Right atrium auricular region (tissue), 2 donors: ENCODE results near the gene DEFB125. TPM values are rescaled to one million over a fixed set of nuclear protein-coding genes. Genes with fewer than 3 reads are reported as not detected.
"Not testable (repeated sequence)": the region's sequence is repeated elsewhere in the genome, so short reads cannot be mapped to it uniquely, and the experiment has no call there.

Source experiments
- DNase-seq: peaks from one replicate; pipeline ENCODE4 v3.0.0-alpha.2; 2019; ENCODE audit warnings: low spot score
- H3K27ac ChIP-seq, 2 donors: fragments of 200-600 bp; sonication (generic); 1 replicate in 1 of 2; 2 replicates in 1 of 2; pipeline ENCODE4 v1.5.1; 2016 to 2019
- H3K27me3 ChIP-seq, 2 donors: fragments of 200-600 bp; sonication (generic); one replicate each; pipeline versions ENCODE4 v1.5.1 to v1.6.0; 2017 to 2019
- H3K36me3 ChIP-seq: fragments of 200-600 bp; sonication (generic); one replicate; pipeline ENCODE4 v1.5.1; 2016
- H3K4me1 ChIP-seq, 2 donors: fragments of 200-600 bp; sonication (generic); one replicate each; pipeline versions ENCODE4 v1.5.1 to v1.6.0; 2017 to 2019
- H3K4me3 ChIP-seq, 2 donors: fragments of 200-600 bp; sonication (generic); 1 replicate in 1 of 2; 2 replicates in 1 of 2; pipeline ENCODE4 v1.5.1; 2017 to 2019; ENCODE audit warnings: mild to moderate bottlenecking in 1 of 2, moderate library complexity in 1 of 2
- H3K9me3 ChIP-seq, 2 donors: fragments of 200-600 bp; sonication (generic); one replicate each; pipeline ENCODE4 v1.5.1; 2019
- total RNA-seq, 2 donors: library from RNA; depleted of rRNA; stranded (reverse); fragments of >200 nt; gene quantifications; one replicate each; pipeline ENCODE4 v1.1.0, GENCODE V29; 2016
- TF ChIP-seq, protein P1 (sequence below), 2 donors: fragments of 200-600 bp; sonication (generic); IDR thresholded peaks; one replicate each; pipeline ENCODE4 v1.5.1; 2019; ENCODE audit warnings: antibody characterized with exemption in 2 of 2

The DEFB125 gene
- total RNA-seq, 2 donors from 2014 or later, result not detected

DNA sequence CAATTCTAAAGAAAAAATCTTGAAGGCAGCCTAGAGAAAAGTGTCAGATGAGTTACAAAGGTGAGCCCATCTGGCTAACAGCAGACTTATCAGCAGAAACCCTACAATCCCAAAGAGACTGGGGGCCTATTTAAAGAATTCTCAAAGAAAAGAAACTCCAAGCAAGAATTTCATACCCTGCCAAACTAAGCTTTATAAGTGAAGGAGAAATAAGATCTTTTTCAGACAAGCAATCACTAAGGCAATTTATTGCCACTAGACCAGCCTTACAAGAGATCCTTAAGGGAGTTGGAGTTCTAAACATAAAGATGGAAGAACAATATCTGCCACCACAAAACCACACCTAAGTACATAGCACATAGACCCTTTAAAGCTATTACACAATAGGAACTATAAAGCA, 30.0 kb downstream of the DEFB125 start:
- TF ChIP-seq, protein P1, sequence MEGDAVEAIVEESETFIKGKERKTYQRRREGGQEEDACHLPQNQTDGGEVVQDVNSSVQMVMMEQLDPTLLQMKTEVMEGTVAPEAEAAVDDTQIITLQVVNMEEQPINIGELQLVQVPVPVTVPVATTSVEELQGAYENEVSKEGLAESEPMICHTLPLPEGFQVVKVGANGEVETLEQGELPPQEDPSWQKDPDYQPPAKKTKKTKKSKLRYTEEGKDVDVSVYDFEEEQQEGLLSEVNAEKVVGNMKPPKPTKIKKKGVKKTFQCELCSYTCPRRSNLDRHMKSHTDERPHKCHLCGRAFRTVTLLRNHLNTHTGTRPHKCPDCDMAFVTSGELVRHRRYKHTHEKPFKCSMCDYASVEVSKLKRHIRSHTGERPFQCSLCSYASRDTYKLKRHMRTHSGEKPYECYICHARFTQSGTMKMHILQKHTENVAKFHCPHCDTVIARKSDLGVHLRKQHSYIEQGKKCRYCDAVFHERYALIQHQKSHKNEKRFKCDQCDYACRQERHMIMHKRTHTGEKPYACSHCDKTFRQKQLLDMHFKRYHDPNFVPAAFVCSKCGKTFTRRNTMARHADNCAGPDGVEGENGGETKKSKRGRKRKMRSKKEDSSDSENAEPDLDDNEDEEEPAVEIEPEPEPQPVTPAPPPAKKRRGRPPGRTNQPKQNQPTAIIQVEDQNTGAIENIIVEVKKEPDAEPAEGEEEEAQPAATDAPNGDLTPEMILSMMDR (IDR thresholded peaks at IDR 0.05), result no peak
- Histone ChIP-seq H3K36me3 (no peaks in the 10 kb centered on the region), H3K27me3 (no peaks in the 10 kb centered on the region), H3K27ac (no peak overlapping the region), H3K4me3 (no peak overlapping the region), H3K4me1 (no peaks in the 10 kb centered on the region), H3K9me3 (peaks cover 0 to 14% of the 10 kb centered on the region in 2 donors)
- DNase-seq, result no peak

DNA sequence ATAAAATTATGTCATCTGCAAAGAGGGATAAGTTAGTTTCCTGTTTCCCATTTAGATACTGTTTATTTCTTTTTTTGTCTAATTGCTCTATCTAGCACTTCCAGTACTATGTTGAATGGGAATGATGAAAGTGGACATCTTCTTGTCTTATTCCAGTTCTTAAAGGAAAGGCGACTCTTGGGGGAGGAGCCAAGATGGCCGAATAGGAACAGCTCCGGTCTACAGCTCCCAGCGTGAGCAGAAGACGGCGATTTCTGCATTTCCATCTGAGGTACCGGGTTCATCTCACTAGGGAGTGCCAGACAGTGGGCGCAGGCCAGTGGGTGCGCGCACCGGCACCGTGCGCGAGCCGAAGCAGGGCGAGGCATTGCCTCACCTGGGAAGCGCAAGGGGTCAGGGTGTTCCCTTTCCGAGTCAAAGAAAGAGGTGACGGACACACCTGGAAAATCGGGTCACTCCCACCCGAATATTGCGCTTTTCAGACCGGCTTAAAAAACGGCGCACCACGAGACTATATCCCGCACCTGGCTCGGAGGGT, 42.4 kb downstream of the DEFB125 start:
- not testable (repeated sequence) for H3K27me3 ChIP-seq, H3K27ac ChIP-seq, H3K4me3 ChIP-seq, H3K9me3 ChIP-seq, H3K4me1 ChIP-seq, DNase-seq, H3K36me3 ChIP-seq

DNA sequence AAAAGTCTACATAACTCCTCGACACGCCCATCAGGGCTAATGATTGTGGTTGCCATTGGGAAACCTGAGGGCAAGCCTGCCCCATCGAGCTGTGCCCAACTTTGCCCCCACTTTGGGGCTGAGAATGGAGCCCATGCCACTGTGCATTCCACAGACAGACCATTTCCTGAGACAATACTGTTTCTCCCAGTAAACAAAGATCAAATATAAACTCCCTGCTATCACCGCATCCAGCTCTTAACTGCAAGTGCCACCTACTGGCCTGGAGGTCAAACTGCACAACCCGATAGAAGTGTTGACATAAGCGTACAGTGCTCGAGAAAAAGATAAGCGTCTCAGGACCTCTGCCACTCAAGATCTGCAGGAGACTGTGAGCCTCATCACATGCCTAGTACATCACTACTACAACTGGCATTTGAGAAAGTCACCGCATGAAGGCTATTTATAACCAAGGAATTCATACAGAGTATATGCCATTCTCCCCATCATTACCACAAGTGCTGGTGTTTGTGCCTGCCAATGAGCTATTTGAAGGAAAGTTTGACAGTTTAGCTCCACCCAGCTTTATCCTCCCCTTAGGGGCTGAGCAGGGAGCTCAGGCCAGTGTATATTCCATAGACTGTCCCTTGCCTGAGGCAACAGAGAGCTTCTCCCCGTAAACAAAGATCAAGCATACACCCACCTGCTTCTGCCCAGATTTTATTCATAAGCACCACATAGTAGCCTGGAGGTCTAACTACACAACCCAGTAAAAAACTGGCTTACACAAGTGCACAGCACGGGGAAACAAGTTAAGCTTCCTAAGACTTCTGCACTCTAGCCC, 50.4 kb downstream of the DEFB125 start:
- Histone ChIP-seq H3K27ac (no peak overlapping the region), H3K36me3 (no peaks in the 10 kb centered on the region), H3K9me3 (no peaks in the 10 kb centered on the region), H3K4me3 (no peak overlapping the region), H3K4me1 (no peaks in the 10 kb centered on the region), H3K27me3 (no peaks in the 10 kb centered on the region)
- DNase-seq, result no peak
- TF ChIP-seq, protein P1 (IDR thresholded peaks at IDR 0.05), result no peak

DNA sequence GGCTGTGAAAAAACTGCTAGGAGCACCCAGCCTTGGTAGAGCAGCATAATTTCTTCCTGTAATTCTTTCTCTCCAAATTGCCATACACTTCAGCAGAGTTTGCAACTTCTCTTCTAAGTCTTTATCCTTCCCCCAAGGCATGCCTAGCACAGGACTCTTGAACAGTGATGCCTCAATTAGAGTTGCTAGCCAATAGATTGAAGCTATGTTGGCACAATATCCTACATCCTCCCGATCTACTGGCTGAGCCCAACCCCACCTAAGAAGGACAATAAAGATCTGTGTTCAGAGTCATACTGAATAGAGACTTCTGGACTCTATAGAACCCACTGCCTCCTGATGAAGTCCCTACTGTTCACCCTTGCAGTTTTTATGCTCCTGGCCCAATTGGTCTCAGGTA, 54.8 kb downstream of the DEFB125 start, which contains the start of gene DEFB126:
Gene DEFB126, plus strand, starts transcription at position 301 of the 400 bp plus-strand sequence. Its CDS starts 39 bp downstream, at position 340.
- Histone ChIP-seq H3K4me3 (no peak within 1 kb of the TSS), H3K4me1 (no peaks in the 10 kb centered on the region), H3K27ac (no peak within 1 kb of the TSS), H3K9me3 (no peaks in the 10 kb centered on the region), H3K27me3 (no peaks in the 10 kb centered on the region), H3K36me3 (no peaks in the 10 kb centered on the region)
- TF ChIP-seq, protein P1 (IDR thresholded peaks at IDR 0.05), result no peak
- no peak for DNase-seq

DNA sequence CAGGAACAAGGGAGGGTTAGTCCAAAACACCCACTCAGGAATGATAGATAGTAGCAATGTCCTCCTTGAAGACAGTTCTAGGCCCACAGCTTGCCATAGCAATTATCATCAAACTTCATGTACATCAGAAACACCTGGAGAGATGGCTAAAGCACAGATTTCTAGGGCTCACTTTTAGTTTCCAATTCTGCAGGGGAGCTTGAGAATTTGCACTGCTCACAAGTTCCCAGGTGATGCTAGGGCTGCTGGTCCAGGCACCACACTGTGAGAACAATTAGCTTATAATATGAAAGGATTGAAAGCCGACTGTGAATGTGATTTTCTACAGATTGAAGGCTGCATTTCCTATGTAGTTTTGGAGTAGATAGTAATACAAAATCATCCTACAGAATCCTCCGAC, 58.4 kb downstream of the DEFB125 start:
- Histone ChIP-seq H3K27me3 (no peaks in the 10 kb centered on the region), H3K4me3 (no peak overlapping the region), H3K27ac (no peak overlapping the region), H3K36me3 (no peaks in the 10 kb centered on the region), H3K9me3 (no peaks in the 10 kb centered on the region), H3K4me1 (no peaks in the 10 kb centered on the region)
- TF ChIP-seq, protein P1 (IDR thresholded peaks at IDR 0.05), result no peak
- no peak for DNase-seq

Other genes with a start within 250 kb of the DEFB125 start
- not detected for gene DEFB126, start 54.9 kb downstream of the DEFB125 start, total RNA-seq
- not detected for gene DEFB127, start 69.8 kb downstream of the DEFB125 start, total RNA-seq
- not detected for gene DEFB128, start 102.0 kb downstream of the DEFB125 start, total RNA-seq
- gene DEFB129, start 139.6 kb downstream of the DEFB125 start, total RNA-seq, result not detected
- gene DEFB132, start 170.1 kb downstream of the DEFB125 start, total RNA-seq, result not detected
- gene C20orf96, start 203.1 kb downstream of the DEFB125 start, total RNA-seq, result 1 to 10 TPM; 2.4 to 3.4 TPM
- gene ZCCHC3, start 209.9 kb downstream of the DEFB125 start, total RNA-seq, result 10 to 100 TPM; 10.2 to 14.4 TPM
- 1 to 10 TPM; 5.3 TPM for gene SOX12, start 237.9 kb downstream of the DEFB125 start, total RNA-seq